H9 (cell line): ENCODE measurements around the gene DUOX1. TPM values are rescaled to one million over a fixed set of nuclear protein-coding genes. Genes with fewer than 3 reads are reported as not detected.

Experiments used
- DNase-seq: peaks from one replicate; pipeline ENCODE4 v3.0.0-alpha.2; 2017
- H2AFZ ChIP-seq: one replicate; pipeline ENCODE4 v1.6.1; 2013; ENCODE audit warnings: mild to moderate bottlenecking, low read length, control low read depth, moderate library complexity
- H2AK5ac ChIP-seq: 2 replicates; pipeline ENCODE4 v1.6.1; 2013; ENCODE audit warnings: low read length, control low read depth, mixed read lengths; ENCODE audit not compliant: insufficient read length
- H2BK120ac ChIP-seq: one replicate; pipeline ENCODE4 v1.6.1; 2013; ENCODE audit warnings: low read depth, mild to moderate bottlenecking, low read length, control low read depth, inconsistent platforms; ENCODE audit not compliant: poor library complexity, severe bottlenecking
- H2BK12ac ChIP-seq: 2 replicates; pipeline ENCODE4 v1.6.1; 2013; ENCODE audit warnings: low read length, control low read depth, mixed read lengths, low read depth; ENCODE audit not compliant: insufficient read length
- H2BK15ac ChIP-seq: 2 replicates; pipeline ENCODE4 v1.6.1; 2013; ENCODE audit warnings: low read depth, low read length, control low read depth
- H2BK20ac ChIP-seq: one replicate; pipeline ENCODE4 v1.6.1; 2013; ENCODE audit warnings: low read depth, mild to moderate bottlenecking, low read length, control low read depth, inconsistent platforms; ENCODE audit not compliant: poor library complexity, severe bottlenecking
- H2BK5ac ChIP-seq: 2 replicates; pipeline ENCODE4 v1.6.1; 2013; ENCODE audit warnings: low read length, control low read depth, mixed read lengths; ENCODE audit not compliant: insufficient read length
- H3K14ac ChIP-seq: 2 replicates; pipeline ENCODE4 v1.6.1; 2013; ENCODE audit warnings: low read length, control low read depth; ENCODE audit not compliant: insufficient read depth
- H3K18ac ChIP-seq: 2 replicates; pipeline ENCODE4 v1.6.1; 2013; ENCODE audit warnings: low read depth, mild to moderate bottlenecking, mixed read lengths, low read length, control low read depth; ENCODE audit not compliant: insufficient read length
- H3K23ac ChIP-seq: 2 replicates; pipeline ENCODE4 v1.6.1; 2013; ENCODE audit warnings: low read length, control low read depth, mixed read lengths, low read depth; ENCODE audit not compliant: insufficient read length
- H3K23me2 ChIP-seq: 2 replicates; pipeline ENCODE4 v1.6.1; 2013; ENCODE audit warnings: low read depth, mild to moderate bottlenecking, mixed read lengths, low read length, control low read depth; ENCODE audit not compliant: insufficient read length, poor library complexity, severe bottlenecking
- H3K27ac ChIP-seq: 2 replicates; pipeline ENCODE4 v1.5.1; 2013; ENCODE audit warnings: low read length, control low read depth, mixed read lengths, low read depth; ENCODE audit not compliant: insufficient read length
- H3K27me3 ChIP-seq: 2 replicates; pipeline ENCODE4 v1.6.1; 2013; ENCODE audit warnings: low read length, control low read depth, inconsistent platforms; ENCODE audit not compliant: insufficient read depth
- H3K4ac ChIP-seq: 2 replicates; pipeline ENCODE4 v1.6.1; 2013; ENCODE audit warnings: low read depth, mild to moderate bottlenecking, control low read depth, inconsistent platforms, low read length, moderate library complexity
- H3K4me1 ChIP-seq: 2 replicates; pipeline ENCODE4 v1.6.1; 2013; ENCODE audit warnings: low read length, control low read depth, inconsistent platforms; ENCODE audit not compliant: insufficient read depth
- H3K4me2 ChIP-seq: 2 replicates; pipeline ENCODE4 v1.6.1; 2013; ENCODE audit warnings: low read length, control low read depth, mixed read lengths; ENCODE audit not compliant: insufficient read length, insufficient read depth
- H3K56ac ChIP-seq: 2 replicates; pipeline ENCODE4 v1.6.1; 2013; ENCODE audit warnings: low read depth, mild to moderate bottlenecking, mixed read lengths, low read length, control low read depth; ENCODE audit not compliant: insufficient read length
- H3K79me1 ChIP-seq: 2 replicates; pipeline ENCODE4 v1.6.1; 2013; ENCODE audit warnings: low read depth, mild to moderate bottlenecking, moderate library complexity, low read length, control low read depth, inconsistent platforms; ENCODE audit not compliant: insufficient read depth, poor library complexity, severe bottlenecking
- H3K79me2 ChIP-seq: 2 replicates; pipeline ENCODE4 v1.6.1; 2013; ENCODE audit warnings: low read length, control low read depth, inconsistent platforms; ENCODE audit not compliant: insufficient read depth
- H3K9ac ChIP-seq: 2 replicates; pipeline ENCODE4 v1.6.1; 2013; ENCODE audit warnings: low read length, control low read depth, mixed read lengths; ENCODE audit not compliant: insufficient read length; ENCODE audit errors: extremely low read depth
- H3K9me3 ChIP-seq: one replicate; pipeline ENCODE4 v1.6.1; 2013; ENCODE audit warnings: low read depth, low read length, inconsistent platforms; ENCODE audit not compliant: control insufficient read depth
- H3T11ph ChIP-seq: one replicate; pipeline ENCODE4 v1.6.1; 2013; ENCODE audit warnings: mild to moderate bottlenecking, low read length, control low read depth, inconsistent platforms
- H4K20me1 ChIP-seq: one replicate; pipeline ENCODE4 v1.6.1; 2013; ENCODE audit not compliant: control insufficient read depth, insufficient read length, insufficient read depth
- H4K5ac ChIP-seq: 2 replicates; pipeline ENCODE4 v1.6.1; 2013; ENCODE audit warnings: low read depth, mild to moderate bottlenecking, mixed read lengths, low read length, control low read depth; ENCODE audit not compliant: insufficient read length
- H4K8ac ChIP-seq: replicated peaks from 2 replicates; pipeline ENCODE4 v1.6.1; 2013; ENCODE audit warnings: low read length, control low read depth, mixed read lengths, low read depth; ENCODE audit not compliant: insufficient read length
- H4K91ac ChIP-seq: 2 replicates; pipeline ENCODE4 v1.6.1; 2013; ENCODE audit warnings: low read depth, mild to moderate bottlenecking, moderate library complexity, mixed read lengths, low read length, control low read depth; ENCODE audit not compliant: insufficient read length
- H3K27ac Mint-ChIP-seq, 3 experiments: 2 replicates in 2 of 3; 3 replicates in 1 of 3; pipeline ENCODE4 v1.8.0; 2020 to 2021; ENCODE audit warnings: mixed read lengths in 3 of 3, mild to moderate bottlenecking in 1 of 3, moderate library complexity in 1 of 3
- H3K27me3 Mint-ChIP-seq: 2 replicates; pipeline ENCODE4 v1.8.0; 2021; ENCODE audit warnings: low read depth, mild to moderate bottlenecking, moderate library complexity, mixed read lengths
- H3K36me3 Mint-ChIP-seq, 3 experiments: 2 replicates in 2 of 3; 3 replicates in 1 of 3; pipeline ENCODE4 v1.8.0; 2020 to 2021; ENCODE audit warnings: low read depth in 3 of 3, mixed read lengths in 3 of 3; ENCODE audit not compliant: insufficient read depth in 1 of 3
- H3K4me1 Mint-ChIP-seq, 2 experiments: 2 replicates each; pipeline ENCODE4 v1.8.0; 2020; ENCODE audit warnings: mixed read lengths in 2 of 2
- H3K4me3 Mint-ChIP-seq, 2 experiments: 2 replicates in 1 of 2; 3 replicates in 1 of 2; pipeline ENCODE4 v1.8.0; 2020 to 2021; ENCODE audit warnings: mild to moderate bottlenecking in 2 of 2, mixed read lengths in 2 of 2, moderate library complexity in 1 of 2
- H3K9me3 Mint-ChIP-seq, 2 experiments: 2 replicates in 1 of 2; 3 replicates in 1 of 2; pipeline ENCODE4 v1.8.0; 2020; ENCODE audit warnings: mild to moderate bottlenecking in 2 of 2, mixed read lengths in 2 of 2, moderate library complexity in 1 of 2
- WGBS: extraction: QIAGEN DNeasy Blood & Tissue Kit; methylation state at CpG from one replicate; pipeline ENCODE4 v1.1.7; 2013; ENCODE audit warnings: missing lambda C conversion rate, low lambda C conversion rate, mixed read lengths; ENCODE audit not compliant: insufficient read length; ENCODE audit errors: extremely low coverage; 5-methylcytosine and 5-hydroxymethylcytosine counted together
- total RNA-seq: library from RNA; stranded (reverse); gene quantifications from 2 replicates; pipeline ENCODE4 v1.2.1, GENCODE V29; 2021
- TF ChIP-seq, protein P1 (sequence below): fragments of 200-600 bp; sonication (generic); conservative IDR thresholded peaks from 3 replicates; pipeline ENCODE4 v1.8.0; 2021; ENCODE audit warnings: antibody characterized with exemption, mild to moderate bottlenecking

DUOX1 gene
- total RNA-seq, 1 experiment from 2014 or later = 2.6 TPM

DNA sequence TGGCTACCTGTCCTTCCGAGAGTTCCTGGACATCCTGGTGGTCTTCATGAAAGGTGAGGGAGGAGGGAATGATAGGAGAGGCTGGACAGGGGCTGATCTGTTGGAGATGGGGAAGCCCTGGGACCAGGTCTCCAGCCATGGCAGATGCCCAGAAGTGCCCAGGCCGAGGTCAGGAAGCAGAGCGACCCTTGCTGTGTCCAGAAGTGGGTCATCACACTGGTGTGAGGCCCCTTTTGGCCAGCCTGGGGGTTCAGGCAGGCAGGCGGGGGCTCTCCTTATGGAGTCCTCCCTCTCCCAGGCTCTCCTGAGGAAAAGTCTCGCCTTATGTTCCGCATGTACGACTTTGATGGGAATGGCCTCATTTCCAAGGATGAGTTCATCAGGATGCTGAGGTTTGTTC, 17.8 kb downstream of the DUOX1 start:
- Histone ChIP-seq H3K4me1 (no peaks in the 10 kb centered on the region), H4K20me1 (no peaks in the 10 kb centered on the region), H2AFZ (no peak overlapping the region), H3K4me2 (no peak overlapping the region), H3K79me2 (no peaks in the 10 kb centered on the region), H3K9me3 (no peaks in the 10 kb centered on the region), H4K91ac (no peak overlapping the region), H3K14ac (no peak overlapping the region; the same call in 1 of the 2 replicates), H2AK5ac (no peak overlapping the region), H3K18ac (no peak overlapping the region), H3T11ph (no peak overlapping the region), H3K79me1 (no peaks in the 10 kb centered on the region), H3K9ac (no peak overlapping the region), H3K23ac (no peak overlapping the region), H3K56ac (no peak overlapping the region), H3K4ac (no peak overlapping the region), H2BK20ac (no peak overlapping the region), H2BK12ac (no peak overlapping the region), H3K27me3 (no peaks in the 10 kb centered on the region), H4K8ac (no peak overlapping the region), H3K27ac (no peak overlapping the region), H2BK15ac (no peak overlapping the region), H2BK5ac (no peak overlapping the region), H3K23me2 (no peaks in the 10 kb centered on the region), H4K5ac (no peak overlapping the region), H2BK120ac (no peak overlapping the region)
- Mint-ChIP-seq H3K27ac (no peak overlapping the region), H3K4me1 (peaks cover 5 to 7% of the 10 kb centered on the region in 2 experiments; a peak in 3 of 4 replicates), H3K36me3 (no peaks in the 10 kb centered on the region), H3K9me3 (no peaks in the 10 kb centered on the region), H3K27me3 (peaks cover 31% of the 10 kb centered on the region), H3K4me3 (no peak overlapping the region)
- WGBS = no CpG with 5 or more reads among the region's 7 CpGs
- TF ChIP-seq, protein P1, sequence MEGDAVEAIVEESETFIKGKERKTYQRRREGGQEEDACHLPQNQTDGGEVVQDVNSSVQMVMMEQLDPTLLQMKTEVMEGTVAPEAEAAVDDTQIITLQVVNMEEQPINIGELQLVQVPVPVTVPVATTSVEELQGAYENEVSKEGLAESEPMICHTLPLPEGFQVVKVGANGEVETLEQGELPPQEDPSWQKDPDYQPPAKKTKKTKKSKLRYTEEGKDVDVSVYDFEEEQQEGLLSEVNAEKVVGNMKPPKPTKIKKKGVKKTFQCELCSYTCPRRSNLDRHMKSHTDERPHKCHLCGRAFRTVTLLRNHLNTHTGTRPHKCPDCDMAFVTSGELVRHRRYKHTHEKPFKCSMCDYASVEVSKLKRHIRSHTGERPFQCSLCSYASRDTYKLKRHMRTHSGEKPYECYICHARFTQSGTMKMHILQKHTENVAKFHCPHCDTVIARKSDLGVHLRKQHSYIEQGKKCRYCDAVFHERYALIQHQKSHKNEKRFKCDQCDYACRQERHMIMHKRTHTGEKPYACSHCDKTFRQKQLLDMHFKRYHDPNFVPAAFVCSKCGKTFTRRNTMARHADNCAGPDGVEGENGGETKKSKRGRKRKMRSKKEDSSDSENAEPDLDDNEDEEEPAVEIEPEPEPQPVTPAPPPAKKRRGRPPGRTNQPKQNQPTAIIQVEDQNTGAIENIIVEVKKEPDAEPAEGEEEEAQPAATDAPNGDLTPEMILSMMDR = no peak
- no peak for DNase-seq
